Endothelial cell of umbilical vein (primary cell): ENCODE results near the gene VSNL1.

Experiments used
- CTCF ChIP-seq, 2 donors: IDR thresholded peaks; 1 replicate in 1 of 2; 2 replicates in 1 of 2; pipeline ENCODE4 v1.5.1; 2011; ENCODE audit warnings: low read length in 2 of 2, mild to moderate bottlenecking in 2 of 2, moderate library complexity in 2 of 2, control low read depth in 1 of 2, inconsistent platforms in 1 of 2, low read depth in 1 of 2; ENCODE audit not compliant: insufficient read depth in 1 of 2; ENCODE audit errors: extremely low read depth in 1 of 2
- EZH2 ChIP-seq: IDR thresholded peaks from 2 replicates; pipeline ENCODE4 v1.6.1; 2012; ENCODE audit warnings: borderline replicate concordance, low read depth, mild to moderate bottlenecking, moderate library complexity, low read length, inconsistent platforms; ENCODE audit not compliant: severe bottlenecking
- GATA2 ChIP-seq: IDR thresholded peaks from 2 replicates; pipeline ENCODE4 v1.7.0; 2011; ENCODE audit warnings: low read depth, mild to moderate bottlenecking, moderate library complexity, mixed read lengths, low read length; ENCODE audit not compliant: insufficient read length, insufficient read depth
- MAX ChIP-seq: IDR thresholded peaks from 2 replicates; pipeline ENCODE4 v1.6.1; 2011; ENCODE audit not compliant: insufficient read depth, insufficient read length
- MYC ChIP-seq: IDR thresholded peaks from one replicate; pipeline ENCODE4 v1.6.1; 2011; ENCODE audit warnings: mild to moderate bottlenecking, low read depth, low read length
- POLR2A ChIP-seq: IDR thresholded peaks from 2 replicates; pipeline ENCODE4 v1.6.1; 2012; ENCODE audit warnings: low read depth, mild to moderate bottlenecking, control low read depth, low read length
- POLR2AphosphoS5 ChIP-seq: IDR thresholded peaks from 2 replicates; pipeline ENCODE4 v1.6.1; 2012; ENCODE audit warnings: low read depth, mild to moderate bottlenecking, control low read depth, low read length, moderate library complexity; ENCODE audit not compliant: insufficient read depth

DNA sequence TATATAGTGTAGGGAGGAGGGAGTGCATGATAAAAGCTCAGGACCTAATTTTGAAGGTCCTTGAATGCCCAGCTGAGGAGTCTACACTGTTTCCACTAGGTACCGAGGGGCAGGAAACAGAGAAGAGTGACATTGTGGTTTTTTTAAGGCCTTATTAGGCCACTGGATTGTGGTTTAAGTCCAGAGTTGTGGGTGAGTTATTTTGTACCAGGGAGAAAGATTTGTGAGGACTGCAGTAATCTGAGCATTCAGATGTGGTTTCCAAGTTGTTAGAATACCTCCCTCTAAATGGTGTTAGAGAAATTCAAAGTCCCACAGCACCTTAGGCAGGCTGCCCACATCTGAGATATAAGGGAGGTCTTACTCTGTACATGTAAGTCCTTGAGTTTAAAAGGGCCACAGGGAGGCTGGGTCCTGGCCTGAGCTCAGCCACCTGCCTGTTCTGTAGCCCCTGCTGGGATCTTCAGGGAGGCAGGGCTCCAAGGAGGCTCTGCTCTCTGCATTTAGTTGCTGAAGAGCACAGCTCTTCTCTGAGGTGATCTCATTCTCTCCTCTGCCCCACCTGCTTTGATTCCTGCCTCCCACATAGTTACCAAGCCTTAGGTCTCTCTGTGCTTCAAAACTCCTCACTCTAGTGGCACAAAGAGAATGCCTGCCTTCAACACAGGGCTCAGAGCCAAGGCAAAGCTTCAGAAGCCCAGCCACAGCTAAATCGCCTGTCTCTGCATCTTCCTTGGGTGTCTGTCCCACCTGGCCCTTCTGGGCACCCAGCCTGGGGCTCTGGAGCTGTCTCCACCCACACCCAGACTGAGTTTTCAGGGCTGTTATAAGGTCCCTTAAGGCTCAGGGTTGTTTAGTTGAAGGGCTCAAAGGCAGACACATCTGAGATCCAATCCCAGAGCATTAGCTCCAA is 88.1 kb downstream of the VSNL1 start:
- TF ChIP-seq CTCF (IDR thresholded peaks at IDR 0.05; ENCODE audit: extremely low read depth in 1 of 2, insufficient read depth in 1 of 2, low read depth in 1 of 2, low read length in 2 of 2) (no peak), POLR2AphosphoS5 (no peak), GATA2 (no peak), EZH2 (no peak), POLR2A (no peak), MAX (no peak), MYC (no peak)
